ENCODE measurements around the gene ASH1L. TPM values are rescaled to one million over a fixed set of nuclear protein-coding genes. Genes with fewer than 3 reads are reported as not detected.

Gene ASH1L
- total RNA-seq, 2 experiments from 2014 or later: 35.9 to 42.0 TPM

- ChIA-PET CTCF (no interaction called here), POLR2A (no interaction called here)
- Mint-ChIP-seq H3K4me3 (no peak overlapping the region), H3K4me1 (no peaks in the 10 kb centered on the region), H3K36me3 (ENCODE audit: low read depth) (peaks cover 62% of the 10 kb centered on the region), H3K27me3 (no peaks in the 10 kb centered on the region), H3K27ac (no peak overlapping the region), H3K9me3 (peaks cover 21% of the 10 kb centered on the region)
- no peak for DNase-seq
Measured at GRCh38 chr1:155474146-155474545, 88.5 kb downstream of the ASH1L start.

- Mint-ChIP-seq H3K4me3 (no peak overlapping the region), H3K27me3 (no peaks in the 10 kb centered on the region), H3K27ac (no peak overlapping the region), H3K4me1 (no peaks in the 10 kb centered on the region), H3K9me3 (peaks cover 21% of the 10 kb centered on the region), H3K36me3 (ENCODE audit: low read depth) (peaks cover 59% of the 10 kb centered on the region)
- ChIA-PET CTCF (no interaction called here), POLR2A (no interaction called here)
- no peak for DNase-seq
Measured at GRCh38 chr1:155473151-155473821, 89.3 kb downstream of the ASH1L start.

- DNase-seq: no peak
- no peak overlapping the region for H3K4me3 Mint-ChIP-seq
- H3K36me3 Mint-ChIP-seq (ENCODE audit: low read depth): peaks cover 56% of the 10 kb centered on the region
- H3K4me1 Mint-ChIP-seq: peaks cover 1% of the 10 kb centered on the region
- ChIA-PET POLR2A (interaction anchor here (1.8 kb wide), 1 partner anchor 8 kb away, joined by 3 read pairs; no protein-coding TSS in a partner anchor), CTCF (no interaction called here)
- peaks cover 21% of the 10 kb centered on the region for H3K9me3 Mint-ChIP-seq
- no peaks in the 10 kb centered on the region for H3K27me3 Mint-ChIP-seq
- H3K27ac Mint-ChIP-seq: no peak overlapping the region
Measured at GRCh38 chr1:155472491-155473083, 90.0 kb downstream of the ASH1L start.

GRCh38 chr1:155471891-155472290 is 90.7 kb downstream of the ASH1L start:
- Mint-ChIP-seq H3K9me3 (peaks cover 21% of the 10 kb centered on the region), H3K4me3 (no peak overlapping the region), H3K27ac (no peak overlapping the region), H3K36me3 (ENCODE audit: low read depth) (peaks cover 56% of the 10 kb centered on the region), H3K4me1 (peaks cover 6% of the 10 kb centered on the region), H3K27me3 (no peaks in the 10 kb centered on the region)
- CTCF ChIA-PET: no interaction called here
- no peak for DNase-seq
- POLR2A ChIA-PET: interaction anchor here (1.8 kb wide), 1 partner anchor 8 kb away, joined by 3 read pairs; no protein-coding TSS in a partner anchor

- no peaks in the 10 kb centered on the region for H3K27me3 Mint-ChIP-seq
- H3K36me3 Mint-ChIP-seq (ENCODE audit: low read depth): peaks cover 56% of the 10 kb centered on the region
- H3K4me3 Mint-ChIP-seq: no peak overlapping the region
- no peak overlapping the region for H3K27ac Mint-ChIP-seq
- no peak for DNase-seq
- peaks cover 21% of the 10 kb centered on the region for H3K9me3 Mint-ChIP-seq
- ChIA-PET POLR2A (interaction anchor here (1.8 kb wide), 1 partner anchor 9 kb away, joined by 3 read pairs; no protein-coding TSS in a partner anchor), CTCF (no interaction called here)
- H3K4me1 Mint-ChIP-seq: peaks cover 11% of the 10 kb centered on the region
Measured at GRCh38 chr1:155471026-155471425, 91.6 kb downstream of the ASH1L start.

GRCh38 chr1:155466996-155467395 is 95.6 kb downstream of the ASH1L start:
- no peaks in the 10 kb centered on the region for H3K27me3 Mint-ChIP-seq
- peaks cover 39% of the 10 kb centered on the region for H3K36me3 Mint-ChIP-seq (ENCODE audit: low read depth)
- POLR2A ChIA-PET: no interaction called here
- peaks cover 10% of the 10 kb centered on the region for H3K9me3 Mint-ChIP-seq
- CTCF ChIA-PET: no interaction called here
- H3K27ac Mint-ChIP-seq: no peak overlapping the region
- DNase-seq: no peak
- no peak overlapping the region for H3K4me3 Mint-ChIP-seq
- peaks cover 16% of the 10 kb centered on the region for H3K4me1 Mint-ChIP-seq

GRCh38 chr1:155466617-155466972 is 96.0 kb downstream of the ASH1L start:
- CTCF ChIA-PET: no interaction called here
- Mint-ChIP-seq H3K9me3 (peaks cover 7% of the 10 kb centered on the region), H3K4me1 (peaks cover 16% of the 10 kb centered on the region), H3K27ac (no peak overlapping the region), H3K27me3 (no peaks in the 10 kb centered on the region), H3K4me3 (no peak overlapping the region), H3K36me3 (ENCODE audit: low read depth) (peaks cover 36% of the 10 kb centered on the region)
- POLR2A ChIA-PET: no interaction called here
- DNase-seq: no peak

- POLR2A ChIA-PET: no interaction called here
- CTCF ChIA-PET: no interaction called here
- no peaks in the 10 kb centered on the region for H3K9me3 Mint-ChIP-seq
- no peak overlapping the region for H3K27ac Mint-ChIP-seq
- no peak for DNase-seq
- peaks cover 19% of the 10 kb centered on the region for H3K4me1 Mint-ChIP-seq
- no peaks in the 10 kb centered on the region for H3K27me3 Mint-ChIP-seq
- H3K36me3 Mint-ChIP-seq (ENCODE audit: low read depth): peaks cover 32% of the 10 kb centered on the region
- no peak overlapping the region for H3K4me3 Mint-ChIP-seq
Measured at GRCh38 chr1:155463865-155464650, 98.5 kb downstream of the ASH1L start.

GRCh38 chr1:155458111-155458510 is 104.5 kb downstream of the ASH1L start:
- H3K4me3 Mint-ChIP-seq: no peak overlapping the region

GRCh38 chr1:155457266-155457665 is 105.3 kb downstream of the ASH1L start:
- H3K36me3 Mint-ChIP-seq (ENCODE audit: low read depth): peaks cover 37% of the 10 kb centered on the region
- peaks cover 6% of the 10 kb centered on the region for H3K4me1 Mint-ChIP-seq
- H3K9me3 Mint-ChIP-seq: no peaks in the 10 kb centered on the region
- CTCF ChIA-PET: no interaction called here
- H3K27ac Mint-ChIP-seq: no peak overlapping the region
- H3K27me3 Mint-ChIP-seq: no peaks in the 10 kb centered on the region
- no peak for DNase-seq
- no peak overlapping the region for H3K4me3 Mint-ChIP-seq
- POLR2A ChIA-PET: no interaction called here

More at GRCh38 chr1:155458111-155458510, 104.5 kb downstream of the ASH1L start:
- Mint-ChIP-seq H3K27ac (no peak overlapping the region), H3K27me3 (no peaks in the 10 kb centered on the region), H3K4me1 (peaks cover 6% of the 10 kb centered on the region), H3K9me3 (no peaks in the 10 kb centered on the region), H3K36me3 (ENCODE audit: low read depth) (peaks cover 39% of the 10 kb centered on the region)
- ChIA-PET CTCF (no interaction called here), POLR2A (no interaction called here)
- DNase-seq: no peak

GRCh38 chr1:155455588-155456195 is 106.9 kb downstream of the ASH1L start:
- peaks cover 29% of the 10 kb centered on the region for H3K36me3 Mint-ChIP-seq (ENCODE audit: low read depth)
- no peaks in the 10 kb centered on the region for H3K9me3 Mint-ChIP-seq
- POLR2A ChIA-PET: no interaction called here
- no peak overlapping the region for H3K4me3 Mint-ChIP-seq
- CTCF ChIA-PET: no interaction called here
- DNase-seq: no peak
- H3K27me3 Mint-ChIP-seq: no peaks in the 10 kb centered on the region
- peaks cover 2% of the 10 kb centered on the region for H3K4me1 Mint-ChIP-seq
- no peak overlapping the region for H3K27ac Mint-ChIP-seq

- no peaks in the 10 kb centered on the region for H3K9me3 Mint-ChIP-seq
- H3K36me3 Mint-ChIP-seq (ENCODE audit: low read depth): peaks cover 35% of the 10 kb centered on the region
- ChIA-PET POLR2A (no interaction called here), CTCF (no interaction called here)
- no peak for DNase-seq
- H3K27ac Mint-ChIP-seq: no peak overlapping the region
- no peak overlapping the region for H3K4me3 Mint-ChIP-seq
- no peaks in the 10 kb centered on the region for H3K27me3 Mint-ChIP-seq
- H3K4me1 Mint-ChIP-seq: peaks cover 2% of the 10 kb centered on the region
Measured at GRCh38 chr1:155454096-155454495, 108.5 kb downstream of the ASH1L start.

GRCh38 chr1:155453141-155453540 is 109.5 kb downstream of the ASH1L start:
- no peak overlapping the region for H3K4me3 Mint-ChIP-seq
- no peak for DNase-seq
- H3K9me3 Mint-ChIP-seq: no peaks in the 10 kb centered on the region
- peaks cover 2% of the 10 kb centered on the region for H3K4me1 Mint-ChIP-seq
- no peak overlapping the region for H3K27ac Mint-ChIP-seq
- CTCF ChIA-PET: no interaction called here
- POLR2A ChIA-PET: no interaction called here
- H3K36me3 Mint-ChIP-seq (ENCODE audit: low read depth): peaks cover 34% of the 10 kb centered on the region
- H3K27me3 Mint-ChIP-seq: no peaks in the 10 kb centered on the region
